Esophagus muscularis mucosa (tissue), 4 donors: ENCODE results near the gene KLRK1.

Experiments used
- EP300 ChIP-seq: sonication (generic); formaldehyde crosslinking; IDR thresholded peaks from one replicate; pipeline ENCODE4 v1.6.1; 2017; ENCODE audit warnings: antibody characterized with exemption
- POLR2A ChIP-seq: fragments of 450-650 bp; IDR thresholded peaks from one replicate; pipeline ENCODE4 v1.6.1; 2017; ENCODE audit warnings: antibody characterized with exemption, moderate library complexity, mild to moderate bottlenecking, low read depth
- POLR2AphosphoS5 ChIP-seq, 2 donors: sonication (generic); formaldehyde crosslinking; IDR thresholded peaks; one replicate each; pipeline ENCODE4 v1.6.1; 2017; ENCODE audit warnings: antibody characterized with exemption in 2 of 2
- TF ChIP-seq, protein P1 (sequence below), 3 experiments: fragments of 200-600 bp in 2 of 3; fragments of 450-650 bp in 1 of 3; sonication (generic) in 2 of 3; IDR thresholded peaks; one replicate each; pipeline ENCODE4 v1.5.1; 2017 to 2019; ENCODE audit warnings: antibody characterized with exemption in 3 of 3, mild to moderate bottlenecking in 2 of 3, moderate library complexity in 1 of 3

- TF ChIP-seq, protein P1, sequence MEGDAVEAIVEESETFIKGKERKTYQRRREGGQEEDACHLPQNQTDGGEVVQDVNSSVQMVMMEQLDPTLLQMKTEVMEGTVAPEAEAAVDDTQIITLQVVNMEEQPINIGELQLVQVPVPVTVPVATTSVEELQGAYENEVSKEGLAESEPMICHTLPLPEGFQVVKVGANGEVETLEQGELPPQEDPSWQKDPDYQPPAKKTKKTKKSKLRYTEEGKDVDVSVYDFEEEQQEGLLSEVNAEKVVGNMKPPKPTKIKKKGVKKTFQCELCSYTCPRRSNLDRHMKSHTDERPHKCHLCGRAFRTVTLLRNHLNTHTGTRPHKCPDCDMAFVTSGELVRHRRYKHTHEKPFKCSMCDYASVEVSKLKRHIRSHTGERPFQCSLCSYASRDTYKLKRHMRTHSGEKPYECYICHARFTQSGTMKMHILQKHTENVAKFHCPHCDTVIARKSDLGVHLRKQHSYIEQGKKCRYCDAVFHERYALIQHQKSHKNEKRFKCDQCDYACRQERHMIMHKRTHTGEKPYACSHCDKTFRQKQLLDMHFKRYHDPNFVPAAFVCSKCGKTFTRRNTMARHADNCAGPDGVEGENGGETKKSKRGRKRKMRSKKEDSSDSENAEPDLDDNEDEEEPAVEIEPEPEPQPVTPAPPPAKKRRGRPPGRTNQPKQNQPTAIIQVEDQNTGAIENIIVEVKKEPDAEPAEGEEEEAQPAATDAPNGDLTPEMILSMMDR (IDR thresholded peaks at IDR 0.05), result no peak
- TF ChIP-seq EP300 (no peak), POLR2A (no peak), POLR2AphosphoS5 (IDR thresholded peaks at IDR 0.05) (no peak)
These were observed 7.8 kb downstream of the KLRK1 start for GRCh38 chr12:10381928-10382628.
